Lung (tissue), 12 donors: Measurements from ENCODE around the gene DLG2. TPM values are rescaled to one million over a fixed set of nuclear protein-coding genes. Genes with fewer than 3 reads are reported as not detected.

Source experiments
- ATAC-seq: fragments of 200-7000 bp; cut with Tn5 transposase; one replicate; pipeline ENCODE4 v1.9.1; 2020; ENCODE audit warnings: moderate number of reproducible peaks; ENCODE audit not compliant: insufficient read depth, low FRiP score
- DNase-seq, 3 donors: peaks; one replicate each; pipeline ENCODE4 v3.0.0-alpha.2; 2013 to 2017
- H3K27ac ChIP-seq, 2 donors: one replicate each; pipeline ENCODE4 v1.5.1; 2013; ENCODE audit warnings: mild to moderate bottlenecking in 2 of 2, moderate library complexity in 2 of 2, control low read depth in 1 of 2, inconsistent platforms in 1 of 2, low read depth in 1 of 2, low read length in 1 of 2
- H3K27me3 ChIP-seq, 3 donors: one replicate each; pipeline ENCODE4 v1.5.1; 2013; ENCODE audit warnings: low read length in 2 of 3; ENCODE audit not compliant: control insufficient read depth in 3 of 3, insufficient read depth in 3 of 3
- H3K36me3 ChIP-seq, 4 donors: one replicate each; pipeline ENCODE4 v1.5.1; 2013; ENCODE audit warnings: low read length in 4 of 4, mild to moderate bottlenecking in 1 of 4, moderate library complexity in 1 of 4; ENCODE audit not compliant: control insufficient read depth in 4 of 4, insufficient read depth in 4 of 4
- H3K4me1 ChIP-seq, 5 donors: one replicate each; pipeline ENCODE4 v1.5.1; 2013; ENCODE audit warnings: low read length in 5 of 5, mild to moderate bottlenecking in 2 of 5, moderate library complexity in 1 of 5; ENCODE audit not compliant: control insufficient read depth in 5 of 5, insufficient read depth in 5 of 5
- H3K4me3 ChIP-seq: one replicate; pipeline ENCODE4 v1.5.1; 2013; ENCODE audit warnings: mild to moderate bottlenecking, control low read depth, moderate library complexity
- H3K9ac ChIP-seq, 2 donors: one replicate each; pipeline ENCODE4 v1.5.1; 2013; ENCODE audit warnings: low read length in 2 of 2, control low read depth in 1 of 2; ENCODE audit not compliant: insufficient read depth in 1 of 2
- H3K9me3 ChIP-seq, 4 donors: one replicate each; pipeline ENCODE4 v1.5.1; 2013; ENCODE audit warnings: low read length in 3 of 4, mild to moderate bottlenecking in 1 of 4, moderate library complexity in 1 of 4; ENCODE audit not compliant: control insufficient read depth in 4 of 4, insufficient read depth in 3 of 4
- WGBS, 2 donors: extraction: QIAGEN DNeasy Blood & Tissue Kit; methylation state at CpG; one replicate each; pipeline ENCODE4 v1.1.7; 2013; 5-methylcytosine and 5-hydroxymethylcytosine counted together
- polyA plus RNA-seq, 2 donors: library from polyadenylated mRNA; stranded (reverse); fragments of 200-250 nt; gene quantifications; one replicate each; pipeline ENCODE4 v1.2.1, GENCODE V29; 2013
- total RNA-seq, 2 donors: library from RNA; depleted of rRNA in 1 of 2; stranded (reverse); fragments of >200 nt in 1 of 2; gene quantifications; one replicate each; pipeline ENCODE4 v1.2.1, GENCODE V29; 2014 to 2021
- TF ChIP-seq, protein P1 (sequence below): IDR thresholded peaks from 2 replicates; pipeline ENCODE4 v1.5.1; 2012; ENCODE audit warnings: mild to moderate bottlenecking; ENCODE audit errors: control extremely low read depth, extremely low read depth
- donor health status: control.
- donor health status: control.
- donor health status: Bipolar disorder and iron deficiency.
- donor health status: healthy.
- donor health status: DM: yes; HTN: yes; CAD: no.

Gene DLG2
- total and polyA plus RNA-seq, 4 donors = 0.32 to 24.1 (median 5.4) TPM

- Histone ChIP-seq H3K36me3 (no peaks in the 10 kb centered on the region), H3K9ac (no peak overlapping the region), H3K27ac (no peak overlapping the region), H3K27me3 (no peaks in the 10 kb centered on the region), H3K4me3 (no peak overlapping the region), H3K4me1 (no peaks in the 10 kb centered on the region), H3K9me3 (no peaks in the 10 kb centered on the region)
- DNase-seq (no peak), ATAC-seq (no peak)
- 86 to 94% methylated on average over 3 of the region's 3 CpGs for WGBS, 2 donors
- TF ChIP-seq, protein P1, sequence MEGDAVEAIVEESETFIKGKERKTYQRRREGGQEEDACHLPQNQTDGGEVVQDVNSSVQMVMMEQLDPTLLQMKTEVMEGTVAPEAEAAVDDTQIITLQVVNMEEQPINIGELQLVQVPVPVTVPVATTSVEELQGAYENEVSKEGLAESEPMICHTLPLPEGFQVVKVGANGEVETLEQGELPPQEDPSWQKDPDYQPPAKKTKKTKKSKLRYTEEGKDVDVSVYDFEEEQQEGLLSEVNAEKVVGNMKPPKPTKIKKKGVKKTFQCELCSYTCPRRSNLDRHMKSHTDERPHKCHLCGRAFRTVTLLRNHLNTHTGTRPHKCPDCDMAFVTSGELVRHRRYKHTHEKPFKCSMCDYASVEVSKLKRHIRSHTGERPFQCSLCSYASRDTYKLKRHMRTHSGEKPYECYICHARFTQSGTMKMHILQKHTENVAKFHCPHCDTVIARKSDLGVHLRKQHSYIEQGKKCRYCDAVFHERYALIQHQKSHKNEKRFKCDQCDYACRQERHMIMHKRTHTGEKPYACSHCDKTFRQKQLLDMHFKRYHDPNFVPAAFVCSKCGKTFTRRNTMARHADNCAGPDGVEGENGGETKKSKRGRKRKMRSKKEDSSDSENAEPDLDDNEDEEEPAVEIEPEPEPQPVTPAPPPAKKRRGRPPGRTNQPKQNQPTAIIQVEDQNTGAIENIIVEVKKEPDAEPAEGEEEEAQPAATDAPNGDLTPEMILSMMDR = no peak
Observed at GRCh38 chr11:84211896-84212295, 1415.2 kb downstream of the DLG2 start.

- DNase-seq (no peak), ATAC-seq (no peak)
- H3K4me3 ChIP-seq = no peak overlapping the region
- H3K4me1 ChIP-seq = no peaks in the 10 kb centered on the region
- 90 to 92% methylated on average over 18 of the region's 18 CpGs for WGBS, 2 donors
- H3K9me3 ChIP-seq = peaks cover 0 to 3% (median 0%) of the 10 kb centered on the region in 4 donors
- H3K36me3 ChIP-seq = no peaks in the 10 kb centered on the region
- no peaks in the 10 kb centered on the region for H3K27me3 ChIP-seq
- H3K9ac ChIP-seq = no peak overlapping the region
- H3K27ac ChIP-seq = no peak overlapping the region
- TF ChIP-seq, protein P1 = no peak
Observed at GRCh38 chr11:84194696-84195095, 1432.4 kb downstream of the DLG2 start.

DNA sequence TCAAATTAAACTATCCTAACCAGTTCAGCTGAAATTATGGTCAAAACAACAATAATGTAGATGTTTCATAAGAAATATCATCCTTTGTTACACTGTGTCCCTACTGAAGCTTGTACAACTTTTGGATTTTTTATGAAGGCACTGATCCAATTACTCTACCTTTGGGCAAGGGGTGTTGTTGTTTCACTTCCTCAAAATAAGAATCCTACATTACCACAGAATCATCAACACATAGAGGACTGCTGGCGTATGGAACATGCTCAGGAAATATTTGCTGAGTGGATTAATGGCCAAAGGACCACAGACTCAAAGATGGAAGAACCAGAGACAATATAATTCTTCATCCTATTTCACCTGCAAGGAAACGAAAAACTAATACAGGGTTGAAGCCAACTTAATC lies 1433.4 kb downstream of the DLG2 start:
- peaks cover 0 to 2% (median 0%) of the 10 kb centered on the region in 5 donors for H3K4me1 ChIP-seq
- no peak overlapping the region for H3K27ac ChIP-seq
- no peaks in the 10 kb centered on the region for H3K27me3 ChIP-seq
- no peak overlapping the region for H3K4me3 ChIP-seq
- DNase-seq (no peak), ATAC-seq (no peak)
- H3K36me3 ChIP-seq = no peaks in the 10 kb centered on the region
- 79 to 80% methylated on average over 2 of the region's 2 CpGs for WGBS, 2 donors
- TF ChIP-seq, protein P1 = no peak
- H3K9ac ChIP-seq = no peak overlapping the region
- peaks cover 0 to 3% (median 0%) of the 10 kb centered on the region in 4 donors for H3K9me3 ChIP-seq

- Histone ChIP-seq H3K36me3 (no peaks in the 10 kb centered on the region), H3K4me1 (peaks cover 0 to 5% (median 0%) of the 10 kb centered on the region in 5 donors), H3K27ac (no peak overlapping the region), H3K9me3 (no peaks in the 10 kb centered on the region), H3K9ac (no peak overlapping the region), H3K4me3 (no peak overlapping the region), H3K27me3 (no peaks in the 10 kb centered on the region)
- TF ChIP-seq, protein P1 = no peak
- ATAC-seq (no peak), DNase-seq (peak in 2 of 3 donors; percentile 47 to 60)
- WGBS, 2 donors = 25 to 52% methylated on average over 1 of the region's 1 CpG
Observed at GRCh38 chr11:84188521-84188920, 1438.6 kb downstream of the DLG2 start.
